Vagina (tissue), 2 donors: ENCODE results near the gene RHOH.

ENCODE experiments used
- POLR2A ChIP-seq, 2 donors: fragments of 450-650 bp; IDR thresholded peaks; one replicate each; pipeline ENCODE4 v1.6.1; 2017; ENCODE audit warnings: antibody characterized with exemption in 2 of 2, mild to moderate bottlenecking in 2 of 2, moderate library complexity in 2 of 2
- POLR2AphosphoS5 ChIP-seq, 2 donors: sonication (generic); formaldehyde crosslinking; IDR thresholded peaks; one replicate each; pipeline ENCODE4 v1.9.0; 2017; ENCODE audit warnings: antibody characterized with exemption in 2 of 2, mild to moderate bottlenecking in 2 of 2, low read depth in 1 of 2; ENCODE audit not compliant: insufficient read depth in 1 of 2
- TF ChIP-seq, protein P1 (sequence below), 3 experiments: fragments of 450-650 bp in 2 of 3; fragments of 200-600 bp in 1 of 3; sonication (generic) in 1 of 3; IDR thresholded peaks; one replicate each; pipeline ENCODE4 v1.5.1; 2017 to 2019; ENCODE audit warnings: antibody characterized with exemption in 3 of 3, mild to moderate bottlenecking in 2 of 3, moderate library complexity in 2 of 3

DNA sequence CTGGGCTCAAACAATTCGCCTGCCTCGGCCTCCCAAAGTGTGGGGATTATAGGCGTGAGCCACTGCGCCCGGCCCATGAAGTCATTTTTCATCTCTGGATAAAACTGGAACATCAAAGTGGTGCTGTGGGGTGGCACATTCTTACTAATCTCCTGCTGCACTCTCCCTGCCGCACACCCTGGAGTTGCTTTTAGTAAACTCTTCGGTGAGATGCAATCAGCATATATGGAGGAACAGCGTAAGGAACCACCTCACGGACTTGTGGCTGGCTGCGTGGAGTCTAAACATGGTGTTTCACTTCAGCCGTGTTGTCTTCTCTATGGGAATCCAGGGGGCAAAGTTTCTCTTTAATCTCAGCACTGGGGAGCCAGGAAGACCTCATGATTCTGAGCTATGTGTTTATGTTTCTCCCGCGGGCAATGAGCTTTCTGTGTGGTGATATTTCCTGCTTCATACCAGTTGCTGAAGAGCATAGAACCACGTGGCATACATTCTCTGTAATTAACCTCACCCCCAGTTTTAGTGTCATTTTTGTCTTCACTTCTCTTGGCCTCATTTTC, 2.1 kb upstream of the RHOH start:
- TF ChIP-seq, protein P1, sequence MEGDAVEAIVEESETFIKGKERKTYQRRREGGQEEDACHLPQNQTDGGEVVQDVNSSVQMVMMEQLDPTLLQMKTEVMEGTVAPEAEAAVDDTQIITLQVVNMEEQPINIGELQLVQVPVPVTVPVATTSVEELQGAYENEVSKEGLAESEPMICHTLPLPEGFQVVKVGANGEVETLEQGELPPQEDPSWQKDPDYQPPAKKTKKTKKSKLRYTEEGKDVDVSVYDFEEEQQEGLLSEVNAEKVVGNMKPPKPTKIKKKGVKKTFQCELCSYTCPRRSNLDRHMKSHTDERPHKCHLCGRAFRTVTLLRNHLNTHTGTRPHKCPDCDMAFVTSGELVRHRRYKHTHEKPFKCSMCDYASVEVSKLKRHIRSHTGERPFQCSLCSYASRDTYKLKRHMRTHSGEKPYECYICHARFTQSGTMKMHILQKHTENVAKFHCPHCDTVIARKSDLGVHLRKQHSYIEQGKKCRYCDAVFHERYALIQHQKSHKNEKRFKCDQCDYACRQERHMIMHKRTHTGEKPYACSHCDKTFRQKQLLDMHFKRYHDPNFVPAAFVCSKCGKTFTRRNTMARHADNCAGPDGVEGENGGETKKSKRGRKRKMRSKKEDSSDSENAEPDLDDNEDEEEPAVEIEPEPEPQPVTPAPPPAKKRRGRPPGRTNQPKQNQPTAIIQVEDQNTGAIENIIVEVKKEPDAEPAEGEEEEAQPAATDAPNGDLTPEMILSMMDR (IDR thresholded peaks at IDR 0.05): no peak
- TF ChIP-seq POLR2AphosphoS5 (IDR thresholded peaks at IDR 0.05; ENCODE audit: insufficient read depth in 1 of 2, low read depth in 1 of 2) (no peak), POLR2A (IDR thresholded peaks at IDR 0.05) (no peak)
